ENCODE results near the gene ITPR3. TPM values are rescaled to one million over a fixed set of nuclear protein-coding genes. Genes with fewer than 3 reads are reported as not detected.

Gene ITPR3
- total RNA-seq, 1 donor from 2014 or later = 74.7 TPM

- ATAC-seq (no peak), DNase-seq (no peak)
- TF ChIP-seq CTCF (IDR thresholded peaks at IDR 0.05) = no peak
- Histone ChIP-seq H3K4me1 (peaks cover 5% of the 10 kb centered on the region), H3K27ac (no peak overlapping the region), H3K9me3 (no peaks in the 10 kb centered on the region), H3K4me3 (no peak overlapping the region), H3K27me3 (ENCODE audit: low read depth) (no peaks in the 10 kb centered on the region), H3K36me3 (peaks cover 83% of the 10 kb centered on the region)
- intact Hi-C loops (cut with DNase I) = no loop called here
Measured at GRCh38 chr6:33656844-33657243, 35.7 kb downstream of the ITPR3 start.

GRCh38 chr6:33658982-33659689 is 38.0 kb downstream of the ITPR3 start:
- Histone ChIP-seq H3K27me3 (ENCODE audit: low read depth) (no peaks in the 10 kb centered on the region), H3K9me3 (no peaks in the 10 kb centered on the region), H3K4me1 (no peaks in the 10 kb centered on the region), H3K36me3 (peaks cover 89% of the 10 kb centered on the region), H3K27ac (no peak overlapping the region), H3K4me3 (no peak overlapping the region)
- DNase-seq = no peak
- TF ChIP-seq CTCF (IDR thresholded peaks at IDR 0.05) = no peak
- intact Hi-C loops (cut with DNase I) = no loop called here
- no peak for ATAC-seq

DNA sequence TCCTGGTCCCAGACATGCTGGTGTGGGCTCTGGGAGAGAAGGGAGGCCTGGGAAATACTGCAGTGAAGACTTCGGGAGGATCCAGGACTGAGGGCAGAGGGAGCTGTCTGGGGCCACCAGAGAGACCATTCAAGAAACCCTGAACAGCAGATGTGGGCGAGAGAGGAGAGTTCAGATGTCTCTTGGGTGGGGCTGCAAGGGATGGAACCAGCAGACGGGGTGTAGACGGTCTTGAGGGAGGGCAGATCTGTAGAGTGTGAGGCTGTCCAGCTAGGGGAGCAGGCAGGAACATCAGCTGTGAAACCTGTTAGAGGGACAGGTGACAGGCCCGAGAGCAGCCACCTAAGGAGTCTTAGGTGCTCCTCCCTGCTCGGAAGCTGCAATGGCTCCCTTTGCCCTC is 38.9 kb downstream of the ITPR3 start:
- Histone ChIP-seq H3K9me3 (no peaks in the 10 kb centered on the region), H3K4me1 (no peaks in the 10 kb centered on the region), H3K27me3 (ENCODE audit: low read depth) (no peaks in the 10 kb centered on the region), H3K4me3 (no peak overlapping the region), H3K36me3 (peaks cover 89% of the 10 kb centered on the region), H3K27ac (no peak overlapping the region)
- no peak for DNase-seq
- TF ChIP-seq CTCF (IDR thresholded peaks at IDR 0.05) = no peak
- intact Hi-C loops (cut with DNase I) = no loop called here
- ATAC-seq = no peak

GRCh38 chr6:33661106-33661838 is 40.1 kb downstream of the ITPR3 start:
- DNase-seq (no peak), ATAC-seq (no peak)
- intact Hi-C loops (cut with DNase I) = no loop called here
- Histone ChIP-seq H3K27ac (no peak overlapping the region), H3K36me3 (peaks cover 93% of the 10 kb centered on the region), H3K4me1 (no peaks in the 10 kb centered on the region), H3K9me3 (no peaks in the 10 kb centered on the region), H3K27me3 (ENCODE audit: low read depth) (no peaks in the 10 kb centered on the region), H3K4me3 (no peak overlapping the region)
- TF ChIP-seq CTCF (IDR thresholded peaks at IDR 0.05) = no peak

DNA sequence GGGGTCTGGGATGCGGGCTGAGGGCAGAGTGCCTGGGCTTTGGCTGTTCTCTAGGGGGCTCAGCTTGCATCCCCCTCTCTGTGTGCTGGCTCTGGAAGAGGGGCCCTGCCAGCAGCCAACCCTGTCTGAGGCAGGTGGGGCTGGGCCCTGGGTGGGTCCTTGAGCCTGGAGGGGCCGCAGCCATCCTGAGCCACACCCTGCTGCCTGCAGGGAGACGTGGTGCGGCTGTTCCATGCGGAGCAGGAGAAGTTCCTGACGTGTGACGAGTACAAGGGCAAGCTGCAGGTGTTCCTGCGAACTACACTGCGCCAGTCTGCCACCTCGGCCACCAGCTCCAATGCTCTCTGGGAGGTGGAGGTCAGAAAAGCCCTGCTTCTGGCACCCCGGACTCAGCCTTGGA is 41.2 kb downstream of the ITPR3 start:
- no peaks in the 10 kb centered on the region for H3K9me3 ChIP-seq
- ATAC-seq = no peak

More for the DNA sequence above, 41.2 kb downstream of the ITPR3 start:
- no peak overlapping the region for H3K4me3 ChIP-seq
- H3K27me3 ChIP-seq (ENCODE audit: low read depth) = no peaks in the 10 kb centered on the region
- DNase-seq = no peak
- no peak overlapping the region for H3K27ac ChIP-seq
- H3K36me3 ChIP-seq = peaks cover 94% of the 10 kb centered on the region
- no peaks in the 10 kb centered on the region for H3K4me1 ChIP-seq
- TF ChIP-seq CTCF (IDR thresholded peaks at IDR 0.05) = no peak
- intact Hi-C loops (cut with DNase I) = no loop called here

Data from lower lobe of right lung (tissue), 2 donors.